Measurements from ENCODE around the gene VAT1.

VAT1 gene

GRCh38 chr17:43033948-43034881, 12.0 kb upstream of the VAT1 start:
- no peak overlapping the region; the same call in 1 of the 2 replicates for H3K27ac ChIP-seq
- no peak for TF ChIP-seq CTCF (conservative IDR thresholded peaks at IDR 0.05)

GRCh38 chr17:43031666-43032065, 9.5 kb upstream of the VAT1 start:
- H3K27ac ChIP-seq = no peak overlapping the region
- no peak for TF ChIP-seq CTCF (conservative IDR thresholded peaks at IDR 0.05)

GRCh38 chr17:43030137-43030767, 8.1 kb upstream of the VAT1 start:
- H3K27ac ChIP-seq = no peak overlapping the region
- no peak for TF ChIP-seq CTCF (conservative IDR thresholded peaks at IDR 0.05)

- H3K27ac ChIP-seq = no peak overlapping the region
- TF ChIP-seq CTCF (conservative IDR thresholded peaks at IDR 0.05) = no peak
These were observed 6.2 kb upstream of the VAT1 start for GRCh38 chr17:43028221-43028861.

- H3K27ac ChIP-seq = no peak overlapping the region
- no peak for TF ChIP-seq CTCF (conservative IDR thresholded peaks at IDR 0.05)
These were observed 5.2 kb upstream of the VAT1 start for GRCh38 chr17:43027091-43028032.

- no peak for TF ChIP-seq CTCF (conservative IDR thresholded peaks at IDR 0.05)
- H3K27ac ChIP-seq = no peak overlapping the region
These were observed 4.4 kb upstream of the VAT1 start for GRCh38 chr17:43026595-43026994.

All from VCaP (cell line).